GM23338 (cell line): ENCODE results near the gene SYCP2. TPM values are rescaled to one million over a fixed set of nuclear protein-coding genes. Genes with fewer than 3 reads are reported as not detected.

Source experiments
- ATAC-seq: fragments of 200-7000 bp; cut with Tn5 transposase; 3 replicates; pipeline ENCODE4 v1.9.1; 2020
- DNase-seq: peaks from one replicate; pipeline ENCODE4 v3.0.0-alpha.2; 2015; ENCODE audit warnings: low spot score
- H2AFZ ChIP-seq: fragments of 200-600 bp; sonication (generic); 2 replicates; pipeline ENCODE4 v1.8.0; 2016; ENCODE audit warnings: antibody characterized with exemption, mild to moderate bottlenecking, moderate library complexity
- H3F3A ChIP-seq: fragments of 200-600 bp; sonication (generic); replicated peaks from 2 replicates; pipeline ENCODE4 v1.8.0; 2017; ENCODE audit warnings: antibody characterized with exemption, mixed run types, low read depth
- H3K27ac ChIP-seq: fragments of 200-600 bp; sonication (generic); 2 replicates; pipeline ENCODE4 v1.6.1; 2016; ENCODE audit warnings: low read depth
- H3K27me3 ChIP-seq: fragments of 200-600 bp; sonication (generic); 2 replicates; pipeline ENCODE4 v1.8.0; 2016; ENCODE audit warnings: mild to moderate bottlenecking, mixed run types, moderate library complexity; ENCODE audit not compliant: insufficient read depth
- H3K36me3 ChIP-seq: fragments of 200-600 bp; sonication (generic); 2 replicates; pipeline ENCODE4 v1.8.0; 2016; ENCODE audit warnings: mild to moderate bottlenecking; ENCODE audit not compliant: insufficient read depth
- H3K4me1 ChIP-seq: fragments of 200-600 bp; sonication (generic); 2 replicates; pipeline ENCODE4 v1.8.0; 2016; ENCODE audit warnings: mild to moderate bottlenecking, moderate library complexity; ENCODE audit not compliant: insufficient read depth
- H3K4me2 ChIP-seq: fragments of 200-600 bp; sonication (generic); 2 replicates; pipeline ENCODE4 v1.7.1; 2017; ENCODE audit warnings: mixed run types
- H3K4me3 ChIP-seq: fragments of 200-600 bp; sonication (generic); 2 replicates; pipeline ENCODE4 v1.6.1; 2016; ENCODE audit warnings: mixed run types
- H3K79me2 ChIP-seq: fragments of 200-600 bp; sonication (generic); replicated peaks from 2 replicates; pipeline ENCODE4 v1.8.0; 2017; ENCODE audit warnings: mild to moderate bottlenecking; ENCODE audit not compliant: insufficient read depth
- H3K9me2 ChIP-seq: fragments of 200-600 bp; sonication (generic); 2 replicates; pipeline ENCODE4 v1.8.0; 2017; ENCODE audit not compliant: insufficient read depth
- H4K20me1 ChIP-seq: fragments of 200-600 bp; sonication (generic); replicated peaks from 2 replicates; pipeline ENCODE4 v1.8.0; 2017; ENCODE audit warnings: mild to moderate bottlenecking; ENCODE audit not compliant: insufficient read depth
- H3K27ac Mint-ChIP-seq: 2 replicates; pipeline ENCODE4 v1.8.0; 2020; ENCODE audit warnings: inconsistent platforms, mild to moderate bottlenecking, moderate library complexity, mixed read lengths
- H3K27me3 Mint-ChIP-seq: 3 replicates; pipeline ENCODE4 v1.8.0; 2022; ENCODE audit warnings: low read depth, mild to moderate bottlenecking, moderate library complexity, mixed read lengths, inconsistent platforms; ENCODE audit not compliant: insufficient read depth, poor library complexity
- H3K36me3 Mint-ChIP-seq: 3 replicates; pipeline ENCODE4 v1.8.0; 2021; ENCODE audit warnings: low read depth, mild to moderate bottlenecking, inconsistent platforms, moderate library complexity, mixed read lengths
- H3K4me1 Mint-ChIP-seq: 3 replicates; pipeline ENCODE4 v1.8.0; 2020; ENCODE audit warnings: mild to moderate bottlenecking, inconsistent platforms, mixed read lengths
- H3K4me3 Mint-ChIP-seq: 3 replicates; pipeline ENCODE4 v1.8.0; 2021; ENCODE audit warnings: moderate library complexity, mild to moderate bottlenecking, inconsistent platforms, mixed read lengths
- H3K9me3 Mint-ChIP-seq: 3 replicates; pipeline ENCODE4 v1.8.0; 2020; ENCODE audit warnings: moderate library complexity, mild to moderate bottlenecking, inconsistent platforms, mixed read lengths
- CREB1 ChIP-seq: fragments of 250-450 bp; sonication (Bioruptor Pico); IDR thresholded peaks from 2 replicates; pipeline ENCODE4 v1.5.0; 2020; ENCODE audit warnings: low read depth, mild to moderate bottlenecking, moderate library complexity
- EZH2phosphoT487 ChIP-seq: fragments of 200-600 bp; sonication (generic); IDR thresholded peaks from one replicate; pipeline ENCODE4 v1.8.1; 2018; ENCODE audit warnings: antibody characterized with exemption; ENCODE audit not compliant: unreplicated experiment
- JUNB ChIP-seq: IDR thresholded peaks from one replicate; pipeline ENCODE4 v1.6.1; 2016; ENCODE audit warnings: antibody characterized with exemption; ENCODE audit not compliant: unreplicated experiment
- NANOG ChIP-seq: IDR thresholded peaks from 2 replicates; pipeline ENCODE4 v1.6.1; 2016; ENCODE audit warnings: antibody characterized with exemption, borderline replicate concordance
- POLR2AphosphoS5 ChIP-seq: IDR thresholded peaks from 2 replicates; pipeline ENCODE4 v1.6.1; 2016; ENCODE audit warnings: antibody characterized with exemption, low read depth
- ZNF114 ChIP-seq: fragments of 250-450 bp; sonication (Bioruptor Pico); IDR thresholded peaks from 2 replicates; pipeline ENCODE4 v1.5.0; 2020; ENCODE audit warnings: mild to moderate bottlenecking, moderate library complexity
- ZNF331 ChIP-seq: fragments of 250-450 bp; sonication (Bioruptor Pico); IDR thresholded peaks from 2 replicates; pipeline ENCODE4 v1.5.0; 2020; ENCODE audit warnings: low read depth, mild to moderate bottlenecking, moderate library complexity
- polyA plus RNA-seq: library from polyadenylated mRNA; unstranded; fragments of >200 nt; fragmentation: Nextera tagmentation; extraction: Ambion mirVana; gene quantifications from 2 replicates; pipeline ENCODE4 v1.2.1, GENCODE V29; 2016
- total RNA-seq: library from RNA; depleted of rRNA; stranded (reverse); fragments of >200 nt; shearing (Covaris generic); gene quantifications from 2 replicates; pipeline ENCODE4 v1.2.3, GENCODE V29; 2014
- TF ChIP-seq, protein P1 (sequence below): IDR thresholded peaks from 2 replicates; pipeline ENCODE4 v1.6.1; 2016; ENCODE audit warnings: antibody characterized with exemption
- TF ChIP-seq, protein P2 (sequence below): IDR thresholded peaks from one replicate; pipeline ENCODE4 v1.6.1; 2018; ENCODE audit warnings: antibody characterized with exemption; ENCODE audit not compliant: unreplicated experiment
- TF ChIP-seq, protein P3 (sequence below), 2 experiments: fragments of 200-600 bp in 1 of 2; sonication (generic) in 1 of 2; conservative IDR thresholded peaks; 2 replicates each; pipeline versions ENCODE4 v1.5.1 to v1.6.1; 2016 to 2017; ENCODE audit warnings: antibody characterized with exemption in 2 of 2, low read depth in 2 of 2, mild to moderate bottlenecking in 2 of 2, moderate library complexity in 1 of 2

SYCP2 gene
- total and polyA plus RNA-seq, 2 experiments from 2014 or later: 0.50 to 2.1 TPM

DNA sequence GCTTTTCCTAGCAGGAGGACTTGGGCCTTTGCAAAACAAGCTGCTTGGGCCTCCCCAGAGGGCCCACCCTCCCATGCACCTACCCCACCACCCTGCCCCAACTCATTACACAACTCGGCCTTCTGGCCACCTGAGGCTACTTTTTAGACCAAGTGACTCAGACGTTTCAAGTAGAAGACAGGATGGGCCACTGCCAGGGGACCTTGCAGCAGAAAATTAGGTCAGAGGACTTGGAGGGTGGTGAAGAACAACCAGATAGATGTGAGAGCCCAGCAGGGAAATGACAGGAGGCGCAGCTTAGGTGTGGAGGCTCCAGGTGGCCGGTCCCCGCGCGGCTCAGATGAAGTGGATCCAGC, 5.2 kb upstream of the SYCP2 start (continued):
- TF ChIP-seq, protein P1, sequence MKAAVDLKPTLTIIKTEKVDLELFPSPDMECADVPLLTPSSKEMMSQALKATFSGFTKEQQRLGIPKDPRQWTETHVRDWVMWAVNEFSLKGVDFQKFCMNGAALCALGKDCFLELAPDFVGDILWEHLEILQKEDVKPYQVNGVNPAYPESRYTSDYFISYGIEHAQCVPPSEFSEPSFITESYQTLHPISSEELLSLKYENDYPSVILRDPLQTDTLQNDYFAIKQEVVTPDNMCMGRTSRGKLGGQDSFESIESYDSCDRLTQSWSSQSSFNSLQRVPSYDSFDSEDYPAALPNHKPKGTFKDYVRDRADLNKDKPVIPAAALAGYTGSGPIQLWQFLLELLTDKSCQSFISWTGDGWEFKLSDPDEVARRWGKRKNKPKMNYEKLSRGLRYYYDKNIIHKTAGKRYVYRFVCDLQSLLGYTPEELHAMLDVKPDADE: no peak
- TF ChIP-seq CREB1 (CRISPR knock-in tag) (no peak), ZNF114 (CRISPR knock-in tag) (no peak), NANOG (no peak), POLR2AphosphoS5 (no peak)

DNA sequence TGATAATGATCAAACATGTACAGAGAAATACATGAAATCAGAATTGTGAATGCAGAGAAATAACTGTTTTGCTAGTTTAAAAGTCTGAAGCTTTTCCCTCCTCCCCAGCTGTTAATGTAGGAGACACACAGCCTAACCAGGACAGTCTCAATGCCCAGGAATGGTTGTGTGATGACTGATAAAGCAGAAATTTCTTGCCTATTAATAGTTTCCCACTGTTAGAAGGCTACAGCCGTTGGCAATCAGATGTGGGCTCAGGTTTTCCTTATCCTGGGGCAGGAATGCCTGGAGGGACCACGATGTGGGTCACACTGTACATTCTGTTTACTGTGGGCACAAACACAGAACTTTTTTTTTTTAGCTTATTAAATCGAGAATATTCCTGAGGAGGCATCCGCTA, 4.8 kb upstream of the SYCP2 start:
- no peaks in the 10 kb centered on the region for H3K9me2 ChIP-seq
- no peak overlapping the region for H3K4me2 ChIP-seq
- peaks cover 35% of the 10 kb centered on the region for H3K27me3 Mint-ChIP-seq
- H3F3A ChIP-seq: no peaks in the 10 kb centered on the region
- ATAC-seq: no peak
- no peak overlapping the region for H3K27ac Mint-ChIP-seq
- H3K4me3 ChIP-seq: no peak overlapping the region
- peaks cover 8% of the 10 kb centered on the region for H3K4me1 ChIP-seq
- H3K4me3 Mint-ChIP-seq: no peak overlapping the region; the same call in 2 of the 3 replicates
- TF ChIP-seq, protein P2, sequence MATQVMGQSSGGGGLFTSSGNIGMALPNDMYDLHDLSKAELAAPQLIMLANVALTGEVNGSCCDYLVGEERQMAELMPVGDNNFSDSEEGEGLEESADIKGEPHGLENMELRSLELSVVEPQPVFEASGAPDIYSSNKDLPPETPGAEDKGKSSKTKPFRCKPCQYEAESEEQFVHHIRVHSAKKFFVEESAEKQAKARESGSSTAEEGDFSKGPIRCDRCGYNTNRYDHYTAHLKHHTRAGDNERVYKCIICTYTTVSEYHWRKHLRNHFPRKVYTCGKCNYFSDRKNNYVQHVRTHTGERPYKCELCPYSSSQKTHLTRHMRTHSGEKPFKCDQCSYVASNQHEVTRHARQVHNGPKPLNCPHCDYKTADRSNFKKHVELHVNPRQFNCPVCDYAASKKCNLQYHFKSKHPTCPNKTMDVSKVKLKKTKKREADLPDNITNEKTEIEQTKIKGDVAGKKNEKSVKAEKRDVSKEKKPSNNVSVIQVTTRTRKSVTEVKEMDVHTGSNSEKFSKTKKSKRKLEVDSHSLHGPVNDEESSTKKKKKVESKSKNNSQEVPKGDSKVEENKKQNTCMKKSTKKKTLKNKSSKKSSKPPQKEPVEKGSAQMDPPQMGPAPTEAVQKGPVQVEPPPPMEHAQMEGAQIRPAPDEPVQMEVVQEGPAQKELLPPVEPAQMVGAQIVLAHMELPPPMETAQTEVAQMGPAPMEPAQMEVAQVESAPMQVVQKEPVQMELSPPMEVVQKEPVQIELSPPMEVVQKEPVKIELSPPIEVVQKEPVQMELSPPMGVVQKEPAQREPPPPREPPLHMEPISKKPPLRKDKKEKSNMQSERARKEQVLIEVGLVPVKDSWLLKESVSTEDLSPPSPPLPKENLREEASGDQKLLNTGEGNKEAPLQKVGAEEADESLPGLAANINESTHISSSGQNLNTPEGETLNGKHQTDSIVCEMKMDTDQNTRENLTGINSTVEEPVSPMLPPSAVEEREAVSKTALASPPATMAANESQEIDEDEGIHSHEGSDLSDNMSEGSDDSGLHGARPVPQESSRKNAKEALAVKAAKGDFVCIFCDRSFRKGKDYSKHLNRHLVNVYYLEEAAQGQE: no peak
- H3K27ac ChIP-seq: no peak overlapping the region
- H3K4me1 Mint-ChIP-seq: peaks cover 9% of the 10 kb centered on the region
- peaks cover 10% of the 10 kb centered on the region for H3K36me3 Mint-ChIP-seq
- H3K36me3 ChIP-seq: peaks cover 10% of the 10 kb centered on the region; the same call in 1 of the 2 replicates
- H3K9me3 Mint-ChIP-seq: peaks cover 12% of the 10 kb centered on the region
- no peak overlapping the region for H2AFZ ChIP-seq
- DNase-seq: no peak
- H3K79me2 ChIP-seq: peaks cover 12% of the 10 kb centered on the region; the same call in 1 of the 2 replicates
- peaks cover 11% of the 10 kb centered on the region; the same call in 1 of the 2 replicates for H4K20me1 ChIP-seq
- H3K27me3 ChIP-seq: peaks cover 56% of the 10 kb centered on the region

DNA sequence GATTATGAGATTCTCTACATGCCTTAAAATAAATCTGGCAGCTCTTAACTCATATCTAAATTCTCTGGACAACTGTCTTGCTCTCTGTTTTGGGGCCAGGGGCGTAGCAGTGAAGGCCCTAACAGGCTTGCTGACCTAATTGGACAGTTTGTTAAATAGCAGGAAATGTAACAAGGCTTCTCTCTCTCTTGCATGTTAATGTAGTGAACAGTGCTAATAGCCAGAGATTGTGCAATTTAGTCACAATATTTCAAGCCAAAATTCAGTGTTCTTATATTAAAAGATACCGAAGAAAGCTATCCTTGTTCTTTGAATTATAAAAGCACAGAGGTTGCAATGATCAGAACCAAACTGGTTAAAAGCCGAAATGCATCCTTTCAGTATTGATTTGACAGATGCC, 3.7 kb upstream of the SYCP2 start:
- H3K79me2 ChIP-seq: peaks cover 12% of the 10 kb centered on the region; the same call in 1 of the 2 replicates
- H3K4me3 ChIP-seq: no peak overlapping the region
- peaks cover 8% of the 10 kb centered on the region for H3K4me1 ChIP-seq
- peaks cover 15% of the 10 kb centered on the region for H3K9me3 Mint-ChIP-seq
- no peaks in the 10 kb centered on the region for H3K9me2 ChIP-seq
- no peak overlapping the region for H3K27ac ChIP-seq
- H3K36me3 ChIP-seq: no peaks in the 10 kb centered on the region
- peaks cover 39% of the 10 kb centered on the region for H3K27me3 Mint-ChIP-seq
- ATAC-seq (no peak), DNase-seq (no peak)
- no peak overlapping the region for H2AFZ ChIP-seq
- H3K27ac Mint-ChIP-seq: no peak overlapping the region
- no peak overlapping the region for H3K4me2 ChIP-seq
- peaks cover 11% of the 10 kb centered on the region; the same call in 1 of the 2 replicates for H4K20me1 ChIP-seq
- peaks cover 9% of the 10 kb centered on the region for H3K4me1 Mint-ChIP-seq
- no peak overlapping the region for H3K4me3 Mint-ChIP-seq
- H3F3A ChIP-seq: no peaks in the 10 kb centered on the region
- peaks cover 8% of the 10 kb centered on the region for H3K36me3 Mint-ChIP-seq
- H3K27me3 ChIP-seq: peaks cover 67% of the 10 kb centered on the region
- TF ChIP-seq NANOG (no peak), ZNF331 (CRISPR knock-in tag) (no peak), EZH2phosphoT487 (no peak), JUNB (no peak)
- TF ChIP-seq, protein P1: no peak
- TF ChIP-seq, protein P3, sequence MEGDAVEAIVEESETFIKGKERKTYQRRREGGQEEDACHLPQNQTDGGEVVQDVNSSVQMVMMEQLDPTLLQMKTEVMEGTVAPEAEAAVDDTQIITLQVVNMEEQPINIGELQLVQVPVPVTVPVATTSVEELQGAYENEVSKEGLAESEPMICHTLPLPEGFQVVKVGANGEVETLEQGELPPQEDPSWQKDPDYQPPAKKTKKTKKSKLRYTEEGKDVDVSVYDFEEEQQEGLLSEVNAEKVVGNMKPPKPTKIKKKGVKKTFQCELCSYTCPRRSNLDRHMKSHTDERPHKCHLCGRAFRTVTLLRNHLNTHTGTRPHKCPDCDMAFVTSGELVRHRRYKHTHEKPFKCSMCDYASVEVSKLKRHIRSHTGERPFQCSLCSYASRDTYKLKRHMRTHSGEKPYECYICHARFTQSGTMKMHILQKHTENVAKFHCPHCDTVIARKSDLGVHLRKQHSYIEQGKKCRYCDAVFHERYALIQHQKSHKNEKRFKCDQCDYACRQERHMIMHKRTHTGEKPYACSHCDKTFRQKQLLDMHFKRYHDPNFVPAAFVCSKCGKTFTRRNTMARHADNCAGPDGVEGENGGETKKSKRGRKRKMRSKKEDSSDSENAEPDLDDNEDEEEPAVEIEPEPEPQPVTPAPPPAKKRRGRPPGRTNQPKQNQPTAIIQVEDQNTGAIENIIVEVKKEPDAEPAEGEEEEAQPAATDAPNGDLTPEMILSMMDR (conservative IDR thresholded peaks at IDR 0.05; ENCODE audit: low read depth in 2 of 2): no peak
